ENCODE results near the gene PPP1R14B. TPM values are rescaled to one million over a fixed set of nuclear protein-coding genes. Genes with fewer than 3 reads are reported as not detected.
A peak's percentile ranks its signal among the peaks of the same experiment; 100 is the strongest.
"Not testable (repeated sequence)": the region's sequence is repeated elsewhere in the genome, so short reads cannot be mapped to it uniquely, and the experiment has no call there.

PPP1R14B gene
- total RNA-seq, 2 donors from 2014 or later = 236 to 276 TPM

GRCh38 chr11:64247729-64248531 lies 1.2 kb upstream of the PPP1R14B start:
- Mint-ChIP-seq H3K27ac (peak overlapping the region; percentile 47), H3K4me3 (peak overlapping the region; percentile 95)

DNA sequence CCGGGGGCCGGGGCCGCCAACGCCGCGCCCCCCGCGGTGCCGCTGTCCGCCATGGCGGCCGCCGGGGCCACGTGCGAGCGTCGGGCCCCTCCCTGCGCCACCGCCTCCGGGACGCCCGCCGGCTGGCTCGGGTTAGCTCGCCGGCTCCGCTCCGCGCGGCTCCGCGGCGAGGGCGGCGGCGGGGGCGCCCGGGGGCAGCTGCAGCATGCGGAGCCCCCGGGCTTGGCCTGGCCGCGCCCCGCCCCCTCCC lies 197 bp downstream of the PPP1R14B start:
- not testable (repeated sequence) for H3K9me3 Mint-ChIP-seq, H3K27me3 Mint-ChIP-seq, H3K4me1 Mint-ChIP-seq, H3K27ac Mint-ChIP-seq
- H3K36me3 Mint-ChIP-seq (ENCODE audit: low read depth) = peaks cover 51% of the 10 kb centered on the region
- peak; percentile 13 for ATAC-seq (replicated peaks)
- peak overlapping the region; percentile 95 for H3K4me3 Mint-ChIP-seq

More at GRCh38 chr11:64247729-64248531, 1.2 kb upstream of the PPP1R14B start:
- Mint-ChIP-seq H3K36me3 (ENCODE audit: low read depth) (peaks cover 37% of the 10 kb centered on the region), H3K27me3 (no peaks in the 10 kb centered on the region), H3K9me3 (no peaks in the 10 kb centered on the region), H3K4me1 (peaks cover 4% of the 10 kb centered on the region)
- no peak for ATAC-seq (replicated peaks)

DNA sequence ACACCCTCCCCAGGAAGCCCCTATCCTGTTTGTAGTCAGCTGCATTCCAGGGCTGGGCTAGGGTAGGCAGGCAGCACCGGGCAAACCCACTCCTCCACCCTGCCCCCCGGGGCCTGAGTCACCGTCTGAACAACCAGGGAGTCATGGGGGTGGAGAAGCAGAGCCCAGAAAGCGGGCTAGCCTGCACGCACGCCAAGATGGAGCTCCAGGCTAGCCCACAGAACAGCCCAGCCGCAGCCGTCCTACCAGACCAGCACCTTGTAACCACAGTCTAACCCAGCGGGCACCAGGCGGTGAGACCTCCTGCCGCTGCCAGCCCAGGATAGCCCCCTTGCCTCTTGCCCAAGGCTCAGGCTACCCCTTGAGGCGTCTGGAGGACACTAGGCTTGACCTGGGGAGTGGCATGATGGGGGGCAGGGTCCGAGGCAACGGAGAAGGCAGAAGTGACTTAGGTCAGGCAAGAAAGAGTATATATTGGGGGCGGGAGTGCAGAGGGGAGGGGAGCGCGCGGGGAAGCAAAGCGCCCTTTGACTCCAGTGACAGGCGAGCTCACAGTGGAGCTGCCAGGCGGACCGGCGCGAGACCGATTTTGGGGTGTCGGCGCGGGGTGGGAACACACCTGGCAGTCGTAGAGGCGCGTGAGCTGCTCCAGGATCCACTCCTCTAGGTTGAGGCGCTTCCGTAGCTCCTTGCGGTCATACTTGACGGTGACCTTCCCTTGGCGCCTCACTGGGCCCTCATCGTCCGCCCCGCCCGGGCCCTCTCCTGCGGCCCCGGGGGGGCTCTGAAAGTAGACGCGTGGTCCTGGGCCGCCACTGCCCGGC lies 734 bp downstream of the PPP1R14B start:
- H3K36me3 Mint-ChIP-seq (ENCODE audit: low read depth) = peaks cover 56% of the 10 kb centered on the region
- H3K9me3 Mint-ChIP-seq = no peaks in the 10 kb centered on the region
- peak overlapping the region; percentile 89 for H3K27ac Mint-ChIP-seq
- H3K27me3 Mint-ChIP-seq = no peaks in the 10 kb centered on the region
- ATAC-seq (replicated peaks) = peak; percentile 39
- H3K4me1 Mint-ChIP-seq = peaks cover 4% of the 10 kb centered on the region
- H3K4me3 Mint-ChIP-seq = peak overlapping the region; percentile 95

DNA sequence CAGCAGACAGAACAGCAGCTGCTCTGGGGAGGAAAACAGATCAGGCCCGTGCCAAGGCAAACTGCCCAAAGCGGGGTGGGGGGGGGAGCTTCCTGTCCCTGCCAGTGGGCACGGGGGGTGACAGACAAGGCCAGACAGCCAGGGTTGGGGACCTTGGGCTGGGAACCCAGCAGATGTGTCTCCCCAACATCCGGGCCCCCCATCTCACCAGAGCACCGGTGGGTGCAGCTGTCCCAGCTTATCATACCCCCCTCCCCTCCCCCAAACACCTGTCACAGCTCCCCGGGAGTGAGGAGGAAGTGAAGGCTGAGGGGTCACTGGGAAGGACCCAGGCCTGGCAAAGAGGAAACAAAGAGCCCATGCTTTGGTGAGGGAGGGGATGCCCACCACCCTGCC lies 1.3 kb downstream of the PPP1R14B start:
- Mint-ChIP-seq H3K9me3 (no peaks in the 10 kb centered on the region), H3K4me1 (peaks cover 5% of the 10 kb centered on the region), H3K36me3 (ENCODE audit: low read depth) (peaks cover 61% of the 10 kb centered on the region), H3K27me3 (no peaks in the 10 kb centered on the region), H3K27ac (peak overlapping the region; percentile 89), H3K4me3 (peak overlapping the region; percentile 95)
- ATAC-seq (replicated peaks) = no peak

DNA sequence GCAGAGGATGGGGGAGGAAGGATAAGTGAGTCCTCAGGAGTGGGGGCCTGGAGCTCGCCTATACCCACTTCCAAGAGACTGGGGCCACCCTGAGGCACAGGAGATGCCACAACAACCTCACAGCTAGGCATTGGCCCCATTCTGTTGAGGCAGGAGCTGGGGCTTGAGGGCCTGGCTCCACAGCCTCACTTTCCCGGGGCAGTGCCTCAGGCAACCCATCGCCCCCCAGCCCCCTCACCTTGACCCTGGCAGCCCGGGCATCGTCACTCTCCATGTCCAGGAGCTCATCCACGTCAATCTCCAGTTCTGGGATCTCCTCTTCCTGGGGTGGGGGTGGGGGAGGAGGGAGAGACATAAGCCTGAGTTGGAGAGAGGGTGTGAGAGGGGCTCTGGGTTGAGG lies 1.8 kb downstream of the PPP1R14B start:
- Mint-ChIP-seq H3K27ac (peak overlapping the region; percentile 89), H3K9me3 (no peaks in the 10 kb centered on the region), H3K4me1 (peaks cover 9% of the 10 kb centered on the region), H3K27me3 (no peaks in the 10 kb centered on the region), H3K36me3 (ENCODE audit: low read depth) (peaks cover 65% of the 10 kb centered on the region), H3K4me3 (peak overlapping the region; percentile 95)
- no peak for ATAC-seq (replicated peaks)

- Mint-ChIP-seq H3K27ac (no peak overlapping the region), H3K36me3 (ENCODE audit: low read depth) (peaks cover 70% of the 10 kb centered on the region), H3K9me3 (no peaks in the 10 kb centered on the region), H3K27me3 (no peaks in the 10 kb centered on the region), H3K4me1 (peaks cover 9% of the 10 kb centered on the region), H3K4me3 (peak overlapping the region; percentile 95)
- ATAC-seq (replicated peaks) = no peak
These were observed 2.6 kb downstream of the PPP1R14B start for GRCh38 chr11:64244107-64244506.

GRCh38 chr11:64243236-64243854 lies 3.4 kb downstream of the PPP1R14B start:
- ATAC-seq (replicated peaks) = no peak
- H3K4me3 Mint-ChIP-seq = peak overlapping the region; percentile 95
- H3K36me3 Mint-ChIP-seq (ENCODE audit: low read depth) = peaks cover 72% of the 10 kb centered on the region
- H3K9me3 Mint-ChIP-seq = no peaks in the 10 kb centered on the region
- H3K27ac Mint-ChIP-seq = no peak overlapping the region
- H3K4me1 Mint-ChIP-seq = peaks cover 9% of the 10 kb centered on the region
- no peaks in the 10 kb centered on the region for H3K27me3 Mint-ChIP-seq

DNA sequence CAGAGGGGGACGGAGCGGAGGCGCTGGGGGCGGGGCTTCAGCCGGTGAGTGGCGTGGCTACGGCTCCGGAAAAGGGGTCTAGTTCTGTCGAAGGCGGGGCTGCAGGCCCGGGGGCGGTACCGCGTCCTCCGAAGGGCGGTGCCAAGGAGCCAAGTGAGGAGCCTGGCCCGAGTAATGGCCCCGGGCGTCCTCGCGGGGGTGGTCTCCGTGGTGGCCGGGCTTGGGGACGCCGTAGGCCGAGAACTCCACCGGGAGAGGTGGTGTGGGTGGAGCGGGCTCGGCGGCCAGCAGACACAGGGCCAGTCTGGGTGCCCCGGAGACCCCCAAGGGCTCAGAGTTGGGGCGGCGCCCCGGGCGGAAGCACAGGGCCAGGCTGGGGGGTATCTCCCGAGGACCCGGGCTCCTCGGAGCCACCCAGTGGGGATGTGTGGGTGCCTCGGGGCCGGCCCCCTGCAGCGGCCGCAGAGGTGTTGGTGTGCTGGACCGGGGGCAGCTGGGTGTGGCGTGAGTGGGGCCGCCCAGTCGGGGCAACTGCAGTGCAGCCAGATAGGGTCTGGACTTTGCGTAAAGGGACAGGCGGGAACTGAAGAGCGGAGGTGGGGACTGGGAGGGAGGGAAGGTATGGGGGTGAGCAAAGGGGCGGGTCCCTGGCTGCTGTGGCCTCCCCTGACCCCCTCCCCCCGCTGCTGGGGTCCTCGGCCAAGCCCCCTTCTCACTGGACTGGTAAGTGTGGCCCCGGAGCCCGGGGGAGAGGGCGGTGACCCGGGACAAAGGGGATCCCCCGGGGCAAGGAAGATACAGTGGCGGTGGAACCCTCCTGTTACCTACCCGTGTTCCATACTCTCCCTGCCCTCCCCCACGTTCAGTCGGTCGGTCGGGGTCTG lies 5.0 kb downstream of the PPP1R14B start:
- ATAC-seq (replicated peaks) = peak; percentile 0
- Mint-ChIP-seq H3K4me1 (peaks cover 13% of the 10 kb centered on the region), H3K36me3 (ENCODE audit: low read depth) (peaks cover 84% of the 10 kb centered on the region), H3K27ac (peak overlapping the region; percentile 96), H3K27me3 (no peaks in the 10 kb centered on the region), H3K9me3 (no peaks in the 10 kb centered on the region), H3K4me3 (peak overlapping the region; percentile 95)

DNA sequence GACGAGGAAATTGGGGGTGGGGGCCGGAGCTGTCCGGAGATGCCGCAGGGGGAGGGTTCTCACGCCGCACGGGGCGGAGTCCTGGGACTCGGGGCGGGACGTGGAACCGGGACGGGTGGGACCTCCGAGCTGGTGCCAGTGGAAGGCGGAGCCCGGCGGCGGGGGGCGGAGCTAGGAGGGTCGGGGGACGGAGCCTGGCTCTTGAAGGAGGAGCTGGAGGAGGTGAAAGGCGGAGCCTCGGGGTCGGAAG lies 5.6 kb downstream of the PPP1R14B start:
- Mint-ChIP-seq H3K27ac (peak overlapping the region; percentile 96), H3K36me3 (ENCODE audit: low read depth) (peaks cover 85% of the 10 kb centered on the region), H3K9me3 (no peaks in the 10 kb centered on the region), H3K27me3 (no peaks in the 10 kb centered on the region), H3K4me3 (peak overlapping the region; percentile 95), H3K4me1 (peaks cover 13% of the 10 kb centered on the region)
- ATAC-seq (replicated peaks) = peak; percentile 84

GRCh38 chr11:64240435-64241240 lies 6.1 kb downstream of the PPP1R14B start, which contains the start of gene FKBP2:
Gene FKBP2 (plus strand): TSS chr11:64241095. CDS start chr11:64242388, 1,293 bp downstream.
- Mint-ChIP-seq H3K4me3 (peak within 1 kb of the TSS; percentile 95), H3K27ac (peak within 1 kb of the TSS; percentile 96), H3K4me1 (peaks cover 13% of the 10 kb centered on the region), H3K9me3 (no peaks in the 10 kb centered on the region), H3K36me3 (ENCODE audit: low read depth) (peaks cover 82% of the 10 kb centered on the region), H3K27me3 (no peaks in the 10 kb centered on the region)
- ATAC-seq (replicated peaks) = peak; percentile 65

DNA sequence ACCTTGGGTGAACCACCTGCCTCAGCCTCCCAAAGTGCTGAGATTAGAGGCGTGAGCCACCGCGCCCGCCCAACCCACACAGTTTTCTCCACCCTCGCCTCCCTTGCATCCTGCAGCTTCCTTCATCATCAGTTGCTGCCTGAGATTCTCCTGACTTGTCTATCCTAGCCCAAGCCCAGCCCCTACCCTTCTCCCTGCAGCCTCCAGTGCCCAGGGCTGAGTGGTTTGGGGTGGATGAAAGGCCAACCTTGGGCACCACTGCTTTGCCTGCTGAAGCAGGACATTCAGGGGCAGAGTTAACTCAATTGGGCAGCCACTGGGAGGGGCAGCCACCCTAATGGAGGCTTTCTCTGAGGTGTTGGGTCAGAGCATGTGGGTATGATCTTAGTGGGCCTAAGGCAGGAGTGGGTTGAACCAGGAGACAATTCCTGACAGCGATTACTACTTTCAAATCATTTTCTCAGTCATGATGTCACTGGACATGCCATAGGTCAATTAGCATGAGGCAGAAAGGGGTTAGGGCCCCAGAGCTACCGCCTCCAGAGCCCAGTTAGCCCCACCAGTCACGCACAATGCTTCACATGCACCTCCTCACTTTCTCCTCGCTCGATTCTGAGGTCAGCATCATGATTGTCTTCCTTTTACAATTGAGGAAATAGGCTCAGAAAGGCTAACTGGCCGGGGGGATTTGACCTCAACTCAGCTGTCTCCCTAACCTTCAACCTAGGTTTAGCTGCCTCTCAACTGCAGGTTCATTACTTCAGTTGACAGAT lies 6.9 kb downstream of the PPP1R14B start:
- Mint-ChIP-seq H3K4me3 (peak overlapping the region; percentile 95), H3K27ac (peak overlapping the region; percentile 96), H3K27me3 (no peaks in the 10 kb centered on the region), H3K36me3 (ENCODE audit: low read depth) (peaks cover 81% of the 10 kb centered on the region), H3K4me1 (peaks cover 18% of the 10 kb centered on the region), H3K9me3 (no peaks in the 10 kb centered on the region)
- no peak for ATAC-seq (replicated peaks)

- Mint-ChIP-seq H3K9me3 (no peaks in the 10 kb centered on the region), H3K4me3 (no peak overlapping the region), H3K27me3 (no peaks in the 10 kb centered on the region), H3K4me1 (peaks cover 18% of the 10 kb centered on the region), H3K36me3 (ENCODE audit: low read depth) (peaks cover 73% of the 10 kb centered on the region), H3K27ac (no peak overlapping the region)
- ATAC-seq (replicated peaks) = no peak
These were observed 7.7 kb downstream of the PPP1R14B start for GRCh38 chr11:64238999-64239398.

DNA sequence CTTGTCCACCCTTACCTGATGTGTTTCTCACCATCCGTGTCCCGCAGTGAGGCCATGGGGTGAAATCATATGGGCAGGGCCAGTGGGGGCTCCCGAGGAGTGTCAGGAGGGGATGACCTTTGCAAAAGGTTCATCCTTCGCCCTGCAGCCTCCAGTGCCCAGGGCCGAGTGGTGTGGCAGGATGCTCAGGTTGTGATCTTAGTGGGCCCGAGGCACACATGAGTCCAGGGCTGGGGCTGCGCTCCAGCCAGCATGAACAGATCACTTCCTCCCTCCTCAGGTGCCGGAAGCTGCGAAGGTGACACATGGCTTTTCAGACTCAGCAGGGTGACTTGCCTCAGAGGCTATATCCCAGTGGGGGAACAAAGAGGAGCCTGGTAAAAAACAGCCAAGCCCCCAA lies 8.7 kb downstream of the PPP1R14B start:
- no peaks in the 10 kb centered on the region for H3K27me3 Mint-ChIP-seq
- peaks cover 64% of the 10 kb centered on the region for H3K36me3 Mint-ChIP-seq (ENCODE audit: low read depth)
- H3K27ac Mint-ChIP-seq = peak overlapping the region; percentile 87
- no peak for ATAC-seq (replicated peaks)
- H3K9me3 Mint-ChIP-seq = no peaks in the 10 kb centered on the region
- H3K4me3 Mint-ChIP-seq = peak overlapping the region; percentile 22
- peaks cover 18% of the 10 kb centered on the region for H3K4me1 Mint-ChIP-seq

Measured in activated T-helper 17 cell treated with anti-CD3 and anti-CD28 coated beads, Interleukin-2, amount 50 U/mL, for 72 hours (primary cell).